NCI-H2171 (cell line): ENCODE results near the gene DOK3.

ENCODE experiments used
- DNase-seq: peaks from one replicate; lab custom pipeline; 2025; lab: John Stamatoyannopoulos, UW

The DOK3 gene

DNA sequence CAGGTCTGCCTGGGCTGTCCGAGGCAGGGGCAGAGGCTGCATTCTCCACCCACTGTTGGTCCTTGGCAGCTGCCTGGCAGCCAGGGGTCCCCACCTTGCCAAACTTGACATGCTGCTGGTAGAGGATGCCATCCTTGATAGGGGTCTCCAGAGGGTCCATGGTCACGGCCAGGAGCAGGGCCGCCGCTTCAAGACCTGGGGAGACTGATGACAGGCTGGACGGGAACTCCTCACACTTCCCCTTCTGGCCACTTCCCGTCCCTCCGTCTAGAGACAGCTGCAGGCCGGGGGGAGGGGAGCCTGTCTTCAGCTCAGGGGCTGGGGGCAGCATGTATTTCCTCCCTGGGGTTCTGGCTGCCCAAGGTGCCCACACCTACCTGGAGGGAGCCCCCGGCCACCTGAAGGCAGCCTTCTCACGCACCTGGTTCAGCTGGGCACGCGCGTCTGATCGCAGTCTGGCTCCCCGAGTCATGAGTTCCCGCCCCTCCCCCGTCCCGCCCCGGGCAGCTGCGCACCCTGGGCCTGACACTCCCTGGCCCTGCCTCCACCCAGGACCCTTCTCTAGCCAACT is at the start of gene DOK3:
Gene DOK3, minus strand, starts transcription at position 446 of the 571 bp plus-strand sequence. Its CDS starts 286 bp downstream, at position 160.
- DNase-seq: no peak

- no peak for DNase-seq
Observed at GRCh38 chr5:177557796-177558195, 48.2 kb upstream of the DOK3 start.

DNA sequence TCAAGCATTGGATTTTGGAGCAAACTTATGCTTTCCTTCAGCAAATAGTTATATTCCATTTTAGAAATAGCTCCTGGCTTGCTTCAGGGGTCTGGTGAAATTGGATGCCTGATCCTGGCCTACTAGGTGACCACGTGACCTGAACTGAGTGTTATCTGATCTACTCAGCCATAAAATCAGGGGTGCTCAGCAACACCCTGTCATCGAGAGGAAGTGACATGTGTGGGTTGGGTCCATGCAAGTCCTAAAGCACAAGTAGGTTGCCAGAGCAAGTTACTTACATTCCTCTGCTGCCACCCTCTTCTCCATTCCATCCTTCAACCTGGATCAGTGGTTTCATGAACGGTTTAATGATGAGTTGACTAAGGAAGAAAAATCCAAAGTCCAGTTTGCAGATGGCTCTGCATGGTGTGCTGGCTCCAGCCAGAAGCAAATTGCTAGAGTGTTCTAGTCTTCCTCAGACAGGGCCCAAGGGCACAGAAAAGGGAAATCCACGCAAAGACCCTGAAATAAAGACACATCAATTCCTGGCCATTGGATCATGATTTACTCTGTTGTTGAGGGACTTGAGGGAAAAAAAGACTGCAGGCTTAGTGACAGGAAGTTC is 47.5 kb upstream of the DOK3 start:
- no peak for DNase-seq

GRCh38 chr5:177555665-177556064 is 46.0 kb upstream of the DOK3 start:
- no peak for DNase-seq

DNA sequence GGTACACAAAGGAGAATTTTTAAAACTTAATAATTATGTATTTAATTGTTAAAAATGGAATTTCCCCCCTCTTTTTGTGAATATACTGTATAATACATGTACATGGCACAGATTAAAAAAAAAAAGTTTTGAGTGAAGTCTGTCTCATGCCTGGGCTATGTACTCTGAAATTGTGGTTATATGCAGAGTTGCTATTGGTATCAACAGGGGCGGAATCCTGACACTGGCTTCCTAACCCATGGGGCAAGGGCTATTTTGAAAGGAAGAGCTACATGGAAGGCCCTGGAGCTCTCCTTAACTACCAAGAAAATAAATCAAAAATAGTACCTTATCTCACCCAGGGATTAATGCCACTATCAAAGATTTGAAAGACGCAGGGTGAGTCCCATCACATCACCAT is 45.6 kb upstream of the DOK3 start:
- no peak for DNase-seq

- DNase-seq: peak; percentile 79
Observed at GRCh38 chr5:177554474-177555111, 45.0 kb upstream of the DOK3 start, which contains the start of gene FAM193B. FAM193B (minus strand) TSS chr5:177554563; CDS start chr5:177554458, 105 bp downstream.

- DNase-seq: no peak
Observed at GRCh38 chr5:177553671-177554429, 44.2 kb upstream of the DOK3 start.

- DNase-seq: no peak
Observed at GRCh38 chr5:177552839-177553455, 43.3 kb upstream of the DOK3 start.

DNA sequence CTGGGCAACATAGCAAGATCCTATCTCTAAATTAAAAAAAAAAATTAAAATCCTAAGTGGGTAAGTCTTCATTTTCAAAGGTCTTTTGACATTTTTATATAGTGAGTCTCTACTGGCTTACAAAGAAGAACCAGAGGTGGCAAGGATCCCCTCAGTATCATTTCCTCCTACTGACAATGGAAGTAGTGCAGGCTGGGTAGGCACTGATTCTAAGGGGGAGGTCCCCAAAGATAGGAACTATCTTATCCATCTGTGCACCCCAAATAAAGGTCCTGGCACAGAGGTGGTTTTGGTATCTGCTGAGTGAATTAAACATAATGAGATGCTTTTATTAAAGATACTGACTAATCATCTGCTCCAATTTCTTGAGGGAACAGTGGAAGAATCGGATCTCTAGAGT is 40.5 kb upstream of the DOK3 start:
- no peak for DNase-seq

GRCh38 chr5:177548495-177548894 is 38.9 kb upstream of the DOK3 start:
- no peak for DNase-seq

DNA sequence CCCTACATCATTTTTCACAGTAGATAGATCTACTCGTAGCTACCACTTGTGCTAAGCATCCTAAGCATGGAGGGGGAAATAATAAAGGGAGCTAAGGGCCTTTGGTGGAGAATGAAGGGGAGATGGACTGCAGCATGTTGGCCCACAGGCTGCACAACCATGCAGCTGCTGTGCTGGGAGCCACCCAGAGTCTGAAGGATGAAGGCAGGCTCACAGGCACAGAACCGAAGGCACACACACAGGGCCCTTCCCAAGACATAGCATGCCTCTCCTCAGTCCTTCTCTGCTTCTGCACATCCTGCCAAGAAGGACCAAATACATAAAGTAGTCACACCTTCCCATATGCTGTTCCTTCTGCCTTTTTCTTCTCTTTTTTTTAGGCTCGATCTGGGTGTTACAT is 38.1 kb upstream of the DOK3 start:
- no peak for DNase-seq

DNA sequence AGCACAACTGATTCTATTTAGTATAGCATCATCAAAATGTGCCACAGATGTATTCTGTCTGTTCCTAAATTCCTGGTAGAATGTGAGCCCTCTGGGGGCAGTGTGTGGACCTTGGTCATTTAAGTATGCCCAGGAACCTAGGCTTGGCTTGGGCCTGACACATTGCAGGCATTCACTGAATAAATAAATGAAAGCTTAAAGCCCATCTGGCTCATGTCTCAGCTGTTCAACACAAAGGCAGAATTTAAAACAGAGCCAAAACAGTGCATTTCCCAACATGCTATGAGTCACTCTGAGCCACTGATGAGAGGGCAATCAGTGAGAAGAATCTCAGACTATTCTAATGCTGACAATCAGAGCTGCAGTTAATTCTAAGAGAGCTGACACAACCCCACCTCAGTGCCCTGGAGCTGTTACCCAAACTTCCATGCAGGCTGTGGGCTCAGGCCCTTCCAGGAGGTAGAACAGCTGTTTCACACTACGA is 36.7 kb upstream of the DOK3 start:
- no peak for DNase-seq

DNA sequence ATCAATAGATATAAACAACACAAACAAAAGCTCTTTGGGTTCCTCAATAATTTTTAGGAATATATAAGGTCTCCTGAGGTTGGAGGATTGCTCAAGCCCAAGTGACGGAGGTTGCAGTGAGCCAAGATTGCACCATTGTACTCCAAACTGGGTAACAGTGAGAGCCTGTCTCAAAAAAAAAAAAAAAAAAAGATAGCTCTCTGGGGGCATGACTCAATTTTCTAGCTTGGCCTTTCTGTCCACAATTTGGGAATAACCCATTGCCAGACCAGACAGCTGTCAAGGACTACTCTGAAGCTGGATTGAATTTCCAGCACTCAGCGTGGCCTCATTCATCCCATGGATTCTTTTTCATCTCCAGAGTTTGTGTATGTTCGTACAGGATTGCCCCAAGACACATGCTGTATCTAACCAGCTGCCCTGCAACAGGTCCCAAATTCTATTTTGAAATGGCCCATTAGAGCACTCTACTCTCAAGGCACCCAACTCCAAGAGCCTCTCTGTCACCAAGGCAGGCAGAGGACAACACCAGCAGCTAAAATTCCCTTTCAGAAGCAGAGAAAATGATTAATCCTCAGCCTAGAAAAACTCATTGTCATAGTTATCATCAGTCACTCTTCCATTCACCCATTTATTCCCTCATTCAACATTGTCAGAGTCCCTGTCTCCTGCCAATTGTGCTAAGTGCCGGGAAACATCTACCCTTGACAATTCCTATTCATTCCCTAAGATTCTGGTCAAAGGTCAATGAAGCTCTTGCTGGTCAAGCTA is 36.0 kb upstream of the DOK3 start:
- DNase-seq: no peak

DNA sequence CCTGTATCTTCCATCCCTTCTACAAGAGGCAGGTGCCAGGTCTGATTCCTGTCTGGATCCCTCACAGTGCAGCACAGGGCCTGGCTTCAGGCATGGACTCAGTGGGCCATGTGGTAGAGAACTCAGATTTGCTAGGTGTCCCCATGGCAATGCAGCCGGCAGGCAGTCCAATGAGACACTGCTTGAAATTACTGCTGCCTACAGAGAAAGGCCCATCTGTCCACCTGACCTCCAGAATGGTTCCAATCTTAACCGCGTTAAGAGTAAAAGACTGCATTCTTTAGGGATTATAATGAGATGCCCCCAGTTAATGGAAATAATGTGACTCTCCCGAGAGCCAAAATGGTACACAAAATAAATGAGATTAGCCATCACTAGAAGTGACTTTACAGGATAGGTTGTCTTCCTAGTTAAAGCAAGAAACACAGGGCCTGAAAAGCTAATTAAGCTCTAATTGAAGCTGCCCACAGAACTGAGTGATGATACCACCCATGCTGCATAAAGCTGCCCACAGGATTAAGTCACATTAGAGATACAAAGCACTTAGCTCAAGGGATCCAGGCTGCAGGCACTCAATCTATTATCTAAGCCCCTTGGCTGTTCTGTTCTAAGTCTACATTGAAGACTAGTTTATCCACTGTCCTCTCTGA is 33.3 kb upstream of the DOK3 start:
- no peak for DNase-seq

DNA sequence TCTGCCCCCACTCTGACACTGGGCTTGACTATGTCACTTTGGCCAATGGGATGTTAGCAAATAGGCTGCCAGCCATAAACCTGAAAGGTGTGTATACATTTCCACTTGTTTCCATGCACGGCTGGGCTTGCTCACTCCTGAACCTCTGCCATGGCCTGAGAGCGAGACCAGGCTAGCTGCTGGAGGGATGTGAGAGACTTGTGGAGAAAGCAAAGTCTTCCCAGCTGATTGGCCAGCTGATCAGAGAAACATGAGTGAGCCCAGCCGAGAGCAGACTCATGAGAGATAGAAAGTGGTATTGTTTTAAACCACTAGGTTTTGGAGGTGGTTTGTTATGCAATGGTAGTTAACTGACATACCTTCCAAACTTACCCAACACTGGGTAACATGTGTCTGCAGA is 30.8 kb upstream of the DOK3 start:
- DNase-seq: no peak

GRCh38 chr5:177539411-177539810 is 29.8 kb upstream of the DOK3 start:
- DNase-seq: no peak

DNA sequence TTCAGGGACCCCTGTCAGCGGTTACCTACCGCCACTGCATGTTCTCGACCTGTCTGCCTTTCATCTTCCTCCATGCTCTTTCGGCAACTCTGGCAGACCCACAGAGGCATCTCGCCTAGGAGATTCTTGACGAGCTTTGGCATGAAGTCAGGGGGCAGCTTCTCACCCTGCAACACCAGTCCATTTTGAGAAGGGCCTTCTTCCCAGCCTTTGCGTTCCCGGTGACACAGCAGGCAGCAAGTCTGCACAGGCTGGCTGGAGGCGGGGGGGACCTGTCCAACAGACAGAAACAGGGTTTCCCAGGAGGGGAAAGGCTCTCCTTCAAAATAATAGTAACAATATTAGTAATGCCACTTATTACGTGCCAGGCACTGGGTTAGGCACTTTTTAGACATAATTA is 29.2 kb upstream of the DOK3 start:
- no peak for DNase-seq

- DNase-seq: no peak
Observed at GRCh38 chr5:177537389-177538361, 28.0 kb upstream of the DOK3 start.

DNA sequence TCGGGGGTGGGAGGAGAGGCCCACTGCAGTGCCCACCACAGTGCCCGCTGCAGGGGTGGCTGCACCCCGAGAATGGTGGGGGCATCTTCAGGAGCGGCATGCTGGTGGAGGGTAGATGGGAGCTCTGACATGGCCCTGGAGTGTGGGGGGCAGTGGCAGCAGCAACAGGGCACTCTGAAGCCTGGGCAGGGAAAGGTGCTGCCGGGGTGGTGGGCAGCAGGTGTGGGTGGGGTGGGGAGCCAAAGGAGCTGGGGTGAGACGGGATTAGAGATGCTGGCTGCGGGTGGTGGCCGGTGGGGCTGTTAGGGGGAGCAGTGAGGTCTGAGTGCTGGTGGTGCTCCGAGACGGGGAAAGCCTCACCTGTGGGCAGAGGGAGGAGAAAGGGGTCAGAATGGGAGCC is 26.8 kb upstream of the DOK3 start:
- DNase-seq: no peak

- no peak for DNase-seq
Observed at GRCh38 chr5:177535125-177535524, 25.5 kb upstream of the DOK3 start.
